Left kidney (tissue), 2 donors: ENCODE results near the gene NGF. TPM values are rescaled to one million over a fixed set of nuclear protein-coding genes. Genes with fewer than 3 reads are reported as not detected.

ENCODE experiments used
- DNase-seq: peaks from one replicate; pipeline ENCODE4 v3.0.0-alpha.2; 2013
- polyA plus RNA-seq: library from polyadenylated mRNA; unstranded; fragments of 120-200 nt; gene quantifications from one replicate; pipeline ENCODE4 v1.2.1, GENCODE V29; 2013; ENCODE audit not compliant: insufficient read length

Gene NGF
- polyA plus RNA-seq, 1 donor: 1.8 TPM

GRCh38 chr1:115238336-115239147 lies 99.5 kb downstream of the NGF start:
- no peak for DNase-seq

- no peak for DNase-seq
Measured at GRCh38 chr1:115237507-115237906, 100.5 kb downstream of the NGF start.

GRCh38 chr1:115237023-115237422 lies 101.0 kb downstream of the NGF start:
- DNase-seq: no peak

Other genes with a start within 250 kb of the NGF start
- gene TSPAN2, start 248.7 kb downstream of the NGF start, polyA plus RNA-seq: 41.7 TPM